GM21515 (cell line): ENCODE data around the gene MYADML2.
A peak's percentile ranks its signal among the peaks of the same experiment; 100 is the strongest.

Experiments used
- ATAC-seq: cut with Tn5 transposase; IDR thresholded peaks from one replicate; pipeline ENCODE4 v1.9.1; 2021; ENCODE audit not compliant: unreplicated experiment

Gene MYADML2

DNA sequence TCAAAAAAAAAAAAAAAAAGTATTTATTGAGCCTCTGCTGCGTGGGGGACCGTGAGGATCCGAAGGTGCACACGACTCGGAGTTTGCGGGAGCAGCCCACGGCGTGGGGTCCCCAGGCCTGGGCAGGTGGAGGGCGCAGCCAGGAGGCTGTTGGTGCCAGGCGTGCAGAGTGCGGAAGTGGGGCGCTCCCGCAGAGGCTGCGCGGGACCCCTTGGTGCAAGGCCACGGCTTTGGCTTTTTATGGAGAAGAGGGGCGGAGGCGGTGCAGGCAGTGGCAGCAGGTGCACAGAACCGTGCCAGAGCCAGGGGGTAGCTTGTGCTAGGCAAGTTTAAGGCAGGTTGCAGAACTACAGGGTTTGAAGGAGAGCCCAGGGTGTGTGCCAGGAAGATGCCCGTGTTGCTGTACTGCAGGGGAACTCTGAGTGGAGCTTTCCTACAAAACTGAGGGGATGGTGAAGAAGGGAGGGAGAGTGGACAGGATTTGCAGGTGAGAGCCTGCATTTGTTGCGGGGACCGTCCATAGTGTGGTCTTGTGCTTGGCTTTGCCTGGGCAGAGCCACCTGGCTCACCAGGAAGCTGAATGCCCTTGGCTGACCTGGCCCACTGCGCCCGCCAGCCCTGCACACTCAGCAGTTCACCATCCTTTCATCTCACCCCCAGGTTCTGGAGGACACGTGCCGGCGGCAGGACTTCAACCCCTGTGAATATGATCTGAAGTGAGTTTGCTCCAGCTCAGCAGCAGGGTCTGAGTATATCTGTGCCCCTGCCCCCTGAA, 31.7 kb upstream of the MYADML2 start:
- ATAC-seq, result no peak

DNA sequence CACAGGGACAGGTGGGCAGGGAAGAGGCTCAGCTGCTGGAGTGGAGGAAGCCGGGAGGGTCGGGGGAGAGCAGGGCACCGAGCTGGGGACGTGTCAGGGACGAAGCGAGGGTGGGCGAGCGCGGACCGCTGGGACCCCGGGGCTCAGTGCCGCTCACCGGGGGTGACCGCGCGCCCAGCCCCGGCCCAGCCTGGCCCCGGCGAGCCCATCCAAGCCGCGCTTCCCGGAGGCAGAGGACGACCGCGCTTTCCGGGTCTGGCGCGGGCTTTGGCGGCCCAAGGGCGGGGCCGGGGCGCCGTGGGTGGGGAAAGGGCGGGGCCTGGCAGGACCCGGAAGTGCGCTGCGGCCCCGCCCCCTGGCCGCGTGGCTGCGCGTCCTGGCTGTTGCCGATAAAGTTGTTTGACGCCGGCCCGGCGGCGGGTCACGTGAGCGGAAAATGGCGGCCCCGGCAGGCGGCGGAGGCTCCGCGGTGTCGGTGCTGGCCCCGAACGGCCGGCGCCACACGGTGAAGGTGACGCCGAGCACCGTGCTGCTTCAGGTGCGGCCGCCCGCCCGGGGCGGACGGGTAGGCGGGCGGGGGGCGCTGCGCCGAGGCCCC, 30.3 kb upstream of the MYADML2 start, which contains the start of gene ASPSCR1:
ASPSCR1 (plus strand) TSS at position 419 of the 598 bp plus-strand sequence; CDS start at position 437, 18 bp downstream.
- peak; percentile 72 for ATAC-seq

DNA sequence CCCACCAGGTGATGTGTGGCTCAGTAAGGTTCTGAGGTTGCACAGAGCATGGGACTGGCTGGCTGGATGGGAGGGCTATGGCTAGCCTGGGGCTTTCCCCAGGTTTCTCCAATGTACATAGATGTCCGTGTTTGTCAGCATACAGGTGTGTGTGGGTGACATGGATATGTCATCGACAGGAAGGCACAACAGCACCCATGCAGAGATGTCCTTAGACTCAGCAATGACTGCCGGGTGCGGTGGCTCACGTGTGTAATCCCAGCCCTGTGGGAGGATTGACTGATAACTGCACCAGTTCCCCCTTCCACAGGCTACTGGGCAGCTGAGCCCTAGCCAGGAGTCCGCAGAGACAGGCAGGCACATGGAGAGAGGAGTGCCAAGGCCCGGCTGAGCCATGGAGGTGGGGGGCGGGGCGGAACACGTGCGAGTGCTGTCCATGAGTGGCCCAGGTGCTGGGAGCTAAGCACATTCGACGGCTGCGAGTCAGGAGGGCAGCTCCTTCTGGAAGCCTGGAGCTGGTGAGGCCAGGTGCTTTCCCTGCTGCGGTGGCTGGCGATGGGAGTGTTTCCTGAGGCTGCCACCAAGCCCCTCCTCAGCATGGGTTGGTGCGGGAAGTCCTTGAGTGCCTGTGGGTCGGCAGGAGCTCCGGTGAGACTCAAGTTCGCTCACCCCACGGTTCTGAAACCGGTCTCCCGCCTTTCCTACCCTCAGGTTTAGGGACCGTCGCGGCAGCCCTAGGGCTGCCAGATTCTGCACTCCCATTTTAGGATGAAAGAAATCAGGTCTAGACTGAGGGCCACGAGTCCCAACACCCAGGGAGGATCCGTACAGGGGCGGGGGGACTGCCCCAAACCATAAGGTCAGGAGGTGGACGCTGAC, 29.5 kb upstream of the MYADML2 start:
- no peak for ATAC-seq

DNA sequence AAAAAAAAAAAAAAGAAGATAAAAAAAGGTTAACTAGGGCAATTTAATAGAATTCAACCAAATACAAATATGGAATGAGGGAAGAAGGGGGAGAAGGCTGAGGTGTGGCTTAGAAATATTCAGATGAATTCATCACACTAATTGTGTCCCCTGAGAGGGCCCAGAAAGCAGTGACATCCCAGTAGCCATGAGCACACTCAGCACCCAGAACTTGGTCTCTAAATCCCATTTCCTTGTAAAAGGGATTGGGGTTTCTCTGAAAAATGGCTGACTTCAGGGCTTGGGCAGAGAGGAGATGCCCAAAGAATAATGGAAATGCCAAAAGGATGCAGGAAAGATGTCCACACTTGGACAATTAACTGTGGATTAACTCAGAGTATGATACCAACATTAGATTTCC, 26.4 kb upstream of the MYADML2 start:
- no peak for ATAC-seq

DNA sequence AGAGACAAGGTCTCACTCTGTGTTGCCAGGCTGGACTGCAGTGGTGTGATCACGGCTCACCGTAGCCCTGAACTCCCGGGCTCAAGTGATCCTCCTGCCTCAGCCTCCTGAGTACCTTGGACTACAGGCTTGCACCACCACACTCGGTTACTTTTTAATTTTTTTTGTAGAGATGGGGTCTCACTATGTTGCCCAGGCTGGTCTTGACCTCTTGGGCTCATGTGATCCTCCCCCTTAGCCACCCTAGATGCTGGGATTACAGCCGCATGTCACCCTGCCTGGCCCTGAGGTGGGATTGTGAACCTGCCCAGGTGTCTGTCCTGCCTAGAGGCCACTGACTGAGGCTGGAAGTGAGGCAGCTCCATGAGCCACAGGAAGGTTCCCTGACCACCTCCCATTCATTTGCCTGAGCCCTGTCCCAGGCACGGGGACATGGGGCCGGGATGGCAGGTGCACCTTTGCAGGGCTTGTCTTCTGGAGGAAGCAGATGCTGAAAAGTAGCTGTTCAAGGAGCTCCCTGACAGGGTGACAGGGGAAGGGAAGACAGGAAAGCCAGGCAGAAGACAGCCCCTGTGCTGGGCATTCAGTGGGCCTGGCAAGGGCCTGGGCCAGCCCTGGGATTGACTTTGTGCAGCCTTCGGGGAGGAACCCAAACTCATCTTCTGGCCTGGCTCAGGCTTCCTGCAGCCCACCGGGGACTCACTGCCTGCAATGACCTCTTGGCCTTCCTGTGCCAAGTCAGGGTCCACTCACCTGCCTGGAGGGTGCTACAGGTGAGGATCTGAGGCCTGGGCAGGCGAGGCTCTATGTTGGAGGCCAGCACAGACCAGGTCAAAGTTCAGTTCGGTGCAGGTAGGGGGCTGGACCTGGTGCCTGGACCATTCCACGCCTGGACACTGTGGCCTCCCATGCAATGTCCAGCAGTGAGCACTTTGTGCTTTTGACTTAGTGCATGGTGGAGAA, 22.1 kb upstream of the MYADML2 start:
- ATAC-seq, result no peak

DNA sequence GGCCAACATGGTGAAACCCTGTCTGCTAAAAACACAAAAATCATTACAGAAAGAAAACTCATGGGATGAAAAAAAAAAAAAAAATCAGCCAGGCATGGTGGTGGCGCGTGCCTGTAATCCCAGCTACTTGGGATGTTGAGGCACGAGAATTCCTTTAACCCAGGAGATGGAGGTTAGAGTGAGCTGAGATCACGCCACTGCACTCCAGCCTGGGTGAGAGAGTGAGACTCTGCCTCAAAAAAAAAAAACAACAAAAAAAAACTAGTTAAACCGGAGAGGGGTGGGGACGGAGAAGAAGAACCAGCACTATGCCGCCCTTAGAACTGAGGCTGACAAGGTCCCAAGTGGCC, 21.3 kb upstream of the MYADML2 start:
- ATAC-seq, result no peak

DNA sequence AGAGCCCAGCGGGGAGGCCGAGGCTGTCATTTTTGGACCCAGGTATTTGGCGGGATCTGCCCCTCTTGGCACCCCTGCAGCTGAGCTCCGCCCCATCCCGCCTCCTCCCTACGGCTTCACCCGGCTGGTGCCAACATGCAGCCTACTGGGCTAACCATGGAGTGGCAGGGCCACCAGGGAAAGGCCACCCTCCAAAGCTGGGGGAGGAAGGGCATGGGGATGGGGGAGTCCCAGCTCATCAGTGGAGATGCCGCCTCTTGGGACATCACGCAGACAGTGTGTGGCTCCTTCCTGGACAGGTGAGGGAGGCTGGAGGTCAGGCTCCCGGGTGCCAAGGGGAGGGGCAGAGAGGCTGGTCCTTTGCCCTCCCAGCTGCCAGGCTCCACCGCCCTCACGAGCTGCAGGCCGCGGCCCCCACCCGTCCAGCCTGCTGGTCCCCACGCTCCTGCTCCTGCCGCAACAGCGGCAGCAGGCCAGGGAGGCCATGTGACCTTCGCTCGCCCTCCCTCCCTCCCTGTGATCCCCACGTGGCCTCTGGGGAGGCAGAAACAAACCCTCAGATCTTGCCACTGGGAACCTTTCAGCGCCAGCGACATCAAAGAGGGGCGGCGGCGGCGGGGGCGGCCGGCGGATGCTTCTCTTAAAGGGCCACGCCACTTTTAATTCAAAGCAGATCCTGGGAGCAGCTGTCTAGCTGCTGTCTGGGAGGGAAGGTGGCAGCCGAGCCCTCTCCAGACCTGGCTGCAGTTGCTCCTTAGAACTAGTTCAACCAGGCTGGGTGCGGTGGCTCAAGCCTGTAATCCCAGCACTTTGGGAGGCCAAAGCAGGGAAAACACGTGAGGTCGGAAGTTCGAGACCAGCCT, 20.7 kb upstream of the MYADML2 start:
- no peak for ATAC-seq

DNA sequence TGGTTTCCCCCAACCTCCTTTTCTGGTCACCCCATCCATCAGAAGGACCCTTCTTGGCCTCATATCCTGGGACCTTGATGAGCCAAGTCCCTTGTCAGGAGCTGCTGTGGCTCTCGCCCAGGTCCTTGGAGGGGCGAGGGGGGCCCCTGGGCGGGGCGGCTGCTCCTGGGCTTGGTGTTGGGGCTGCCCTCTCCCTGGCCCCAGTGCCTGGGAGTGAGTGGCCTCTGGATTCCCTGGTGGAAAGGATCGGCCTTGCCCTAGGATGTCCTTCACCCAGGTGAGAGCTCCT, 20.2 kb upstream of the MYADML2 start:
- ATAC-seq, result no peak

DNA sequence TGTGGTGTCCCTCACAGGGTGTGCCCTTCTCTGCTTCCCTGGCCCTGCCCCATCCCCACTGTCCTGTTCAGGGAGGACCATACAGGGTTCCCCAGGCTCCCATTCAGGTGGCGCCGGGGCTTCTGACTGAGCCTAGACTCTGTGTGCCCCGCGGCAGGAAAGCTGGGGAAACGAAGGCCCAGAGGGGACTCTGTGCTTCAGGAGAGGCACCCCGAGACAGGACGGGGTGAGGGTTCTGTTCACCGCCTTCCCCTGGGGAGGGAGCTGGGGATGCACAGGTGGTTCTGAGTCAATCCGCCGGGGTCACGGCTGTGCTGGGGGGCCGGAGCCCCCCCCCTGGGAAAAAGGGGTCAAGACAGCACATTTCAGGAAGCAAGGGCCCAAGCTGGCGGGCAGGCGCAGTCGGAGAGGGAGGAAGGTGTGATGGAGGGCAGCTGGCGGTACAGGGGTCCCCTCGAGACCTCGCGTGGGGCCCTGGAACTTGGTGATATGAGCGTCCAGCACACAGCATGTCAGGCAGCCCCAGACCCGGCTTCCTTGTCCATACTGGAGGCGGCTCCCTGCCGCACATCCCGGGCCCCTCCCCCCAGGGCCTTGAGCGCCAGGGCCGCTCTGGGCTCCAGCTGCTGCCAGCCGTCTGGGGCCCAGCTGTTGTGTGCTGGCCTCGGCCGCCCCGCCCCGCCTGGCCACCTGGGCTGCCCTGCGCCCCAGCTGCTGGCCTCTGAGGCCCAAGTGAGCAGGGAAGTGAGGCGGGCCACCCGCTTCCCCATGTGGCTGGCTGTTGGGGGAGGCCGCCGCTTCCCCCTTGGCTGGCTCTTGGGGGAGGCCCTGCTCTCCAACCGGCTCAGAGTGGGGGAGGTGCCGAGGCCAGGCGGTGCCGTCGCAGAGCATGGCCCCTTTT, 19.6 kb upstream of the MYADML2 start:
- no peak for ATAC-seq

DNA sequence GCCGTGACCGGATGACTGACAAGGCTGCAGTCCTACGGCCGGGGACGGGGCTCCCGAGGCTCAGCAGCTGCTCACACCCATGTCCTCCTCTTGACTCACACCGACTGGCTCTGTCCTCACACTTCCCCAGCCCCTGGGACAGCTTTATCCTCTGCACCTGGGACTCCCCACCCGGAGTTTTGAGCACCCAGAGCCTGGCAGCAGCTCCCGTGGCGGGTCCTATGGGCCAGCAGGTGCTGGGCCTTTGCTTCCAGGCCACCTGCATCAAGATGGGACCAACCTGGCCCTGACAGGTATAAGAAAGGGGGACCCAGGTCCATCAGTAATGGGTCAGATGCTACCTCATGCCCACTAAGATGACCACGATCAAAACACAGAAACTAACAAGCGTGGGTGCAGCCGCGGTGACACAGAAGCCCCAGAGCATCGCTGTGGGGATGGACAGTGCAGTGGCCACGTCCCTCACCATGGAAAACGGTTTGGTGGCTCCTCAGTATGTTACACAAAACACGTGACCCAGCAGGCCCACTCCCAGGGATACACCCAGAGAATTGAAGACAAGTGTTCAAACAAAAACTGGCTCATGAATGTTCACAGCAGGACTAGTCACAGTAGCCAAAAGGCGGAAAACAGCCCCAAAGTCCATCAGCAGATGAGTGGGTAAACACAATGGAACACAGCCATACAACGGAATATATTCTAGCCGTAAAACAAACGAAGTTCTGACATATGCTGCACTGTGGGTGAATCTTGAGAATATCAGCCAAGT, 17.2 kb upstream of the MYADML2 start:
- ATAC-seq, result no peak

DNA sequence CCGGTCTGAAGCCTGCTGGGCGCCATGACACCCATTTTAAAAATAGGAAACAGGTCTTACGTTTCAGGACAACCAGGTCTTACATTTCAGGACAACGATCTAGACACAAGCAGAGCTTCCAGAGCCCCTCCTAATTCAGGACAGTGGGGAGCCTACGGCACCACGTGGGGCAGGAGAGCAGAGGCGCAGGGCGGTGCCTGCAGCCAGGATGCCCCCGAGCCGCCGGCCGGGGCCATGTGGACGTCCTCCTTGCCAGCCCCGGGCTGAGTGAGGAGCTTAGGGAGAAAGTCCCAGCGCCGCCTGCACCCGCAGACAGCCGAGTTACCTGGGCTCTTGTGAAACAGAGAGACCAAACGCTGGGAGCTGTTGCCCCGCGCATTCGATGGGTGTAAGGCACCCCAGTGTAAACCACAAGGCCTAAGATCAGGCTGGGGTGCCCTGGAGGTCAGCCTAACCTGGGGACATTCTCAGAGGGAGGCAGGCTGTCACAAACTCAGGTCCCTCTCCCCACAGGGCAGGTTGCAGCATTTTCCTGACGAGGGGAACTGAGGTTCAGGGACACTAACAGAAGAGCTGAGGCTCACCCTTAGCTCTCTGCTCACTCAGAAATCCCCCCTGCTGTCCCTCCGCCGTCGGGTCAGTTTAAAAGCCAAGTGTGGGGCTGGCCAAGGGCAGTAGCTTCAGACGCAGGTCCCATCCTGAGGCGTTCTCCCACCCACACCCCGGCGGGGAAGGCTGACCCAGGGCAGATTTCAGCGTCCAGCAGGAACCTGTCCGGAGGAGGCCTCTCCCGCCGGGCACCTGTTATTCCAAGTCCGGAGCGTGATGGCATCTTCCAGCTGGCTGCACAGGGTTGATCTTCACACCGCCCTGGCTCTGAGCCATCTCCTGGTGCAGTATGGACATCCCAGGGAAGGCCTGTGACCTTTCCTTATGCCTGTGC, 15.7 kb upstream of the MYADML2 start:
- ATAC-seq, result no peak

DNA sequence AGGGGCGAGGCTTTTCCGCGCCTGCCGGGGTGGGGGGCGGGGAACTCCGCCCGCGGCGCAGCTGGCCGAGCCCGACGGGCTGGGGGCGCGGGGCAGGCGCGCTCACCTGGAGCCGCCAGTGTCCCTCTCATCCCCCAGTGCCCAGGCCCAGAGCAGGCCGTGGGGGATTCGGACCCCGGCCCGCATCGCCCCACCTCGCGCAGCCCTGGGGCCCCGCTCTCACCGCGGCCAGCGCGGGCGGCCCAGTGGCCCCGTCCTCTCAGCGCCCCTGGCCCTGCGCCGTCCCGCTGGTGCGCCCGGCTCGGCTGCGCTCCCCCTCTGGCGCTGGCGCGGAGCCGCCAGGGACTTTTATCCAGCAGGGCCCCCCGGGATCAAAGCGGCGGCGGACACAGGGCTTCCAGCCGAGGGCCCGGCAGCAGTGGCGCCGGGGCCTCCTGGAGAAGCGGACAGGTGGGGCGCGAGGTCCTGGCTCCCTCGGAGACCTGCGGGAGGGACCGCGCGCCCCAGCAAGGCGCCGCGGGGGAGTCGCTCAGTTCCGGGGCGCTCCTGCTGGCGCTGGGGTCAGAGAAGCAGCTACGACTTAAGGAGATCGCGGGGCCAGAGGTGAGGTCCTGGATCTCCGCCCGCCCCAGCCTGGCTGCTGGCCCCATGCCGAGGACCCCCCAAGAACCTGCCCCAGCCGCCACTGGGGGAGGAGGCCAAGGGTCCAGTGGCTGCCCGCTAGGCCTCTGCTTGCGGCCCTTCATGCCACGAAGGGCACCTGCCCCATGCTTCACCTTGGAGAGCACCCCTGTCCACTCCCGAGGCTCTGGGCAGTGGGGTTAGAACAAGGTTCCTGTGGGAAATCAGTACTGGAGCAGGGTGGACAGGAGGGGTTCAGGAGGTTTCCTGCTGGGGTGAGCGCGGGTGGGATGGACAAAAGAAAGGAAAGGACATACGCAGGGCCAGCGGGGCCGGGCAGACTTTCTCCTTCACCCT, 14.8 kb upstream of the MYADML2 start:
- no peak for ATAC-seq

DNA sequence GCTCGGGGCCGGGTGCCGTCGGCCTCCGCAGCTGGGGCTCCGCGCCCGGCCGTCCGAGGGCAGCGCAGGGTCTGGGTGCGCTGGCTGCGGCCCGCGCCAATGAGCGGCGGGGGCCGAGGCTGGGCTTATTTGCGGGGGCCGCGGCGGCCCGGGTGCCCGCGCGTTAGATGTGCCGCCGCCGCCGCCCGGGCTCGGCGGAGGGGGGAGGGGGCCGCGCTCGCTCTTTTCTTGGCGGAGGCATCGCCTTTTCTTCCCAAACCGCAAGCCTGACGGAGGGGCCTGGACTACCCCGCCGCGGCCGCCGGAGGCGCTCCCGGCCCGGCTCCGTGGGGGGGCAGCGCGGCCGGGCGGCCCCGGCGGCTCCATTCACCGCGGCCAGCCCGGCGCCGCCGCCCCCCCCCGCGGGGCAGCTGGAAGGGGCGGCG, 14.1 kb upstream of the MYADML2 start, which contains the start of gene NOTUM:
NOTUM (minus strand) TSS at position 101 of the 425 bp plus-strand sequence. CDS start 278 bp downstream, outside the sequence.
- no peak for ATAC-seq

DNA sequence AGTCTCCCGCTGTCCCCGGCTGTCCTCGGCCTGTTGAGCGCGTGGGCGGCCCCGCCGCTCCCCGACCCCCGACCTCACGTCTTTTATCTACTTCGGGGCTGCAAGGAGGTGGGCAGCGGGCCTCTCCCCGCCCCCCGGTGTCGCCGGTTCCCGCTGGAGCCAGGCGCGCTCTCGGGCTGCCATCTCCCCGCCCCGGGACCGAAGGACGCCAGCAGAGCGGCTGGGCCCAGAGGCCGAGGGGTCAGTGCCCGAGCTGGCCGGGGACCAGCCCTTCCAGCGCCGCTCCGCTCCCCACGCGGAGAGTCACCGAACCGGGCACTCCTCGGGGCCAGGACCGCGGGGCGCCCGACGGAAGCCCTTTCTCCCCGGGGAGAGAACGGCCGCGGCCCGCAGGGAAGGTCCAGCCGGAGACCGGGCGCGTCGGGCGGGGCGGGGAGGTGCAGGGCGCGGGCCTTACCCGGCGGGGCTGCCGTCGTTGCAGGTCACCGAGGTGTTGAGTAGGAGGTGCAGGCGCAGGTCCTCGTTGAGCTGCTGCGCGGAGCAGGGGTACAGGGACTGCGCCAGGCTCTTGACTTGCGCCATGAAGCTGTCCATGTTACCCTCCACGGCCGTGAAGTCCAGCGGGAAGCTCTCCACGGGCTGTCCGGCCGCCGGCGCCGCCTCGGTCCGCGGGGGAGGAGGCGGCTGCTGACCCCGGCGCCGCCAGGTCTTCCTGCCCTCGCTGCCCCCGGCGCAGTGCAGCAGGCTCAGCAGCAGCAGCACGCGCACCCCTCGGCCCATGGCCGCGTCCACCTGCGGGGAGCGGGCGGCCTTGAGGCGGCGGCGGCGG, 13.3 kb upstream of the MYADML2 start:
- no peak for ATAC-seq
